Nephron progenitor cell (in vitro differentiated cells): ENCODE results near the gene MANBA.
A peak's percentile ranks its signal among the peaks of the same experiment; 100 is the strongest.
"Not testable (repeated sequence)": the region's sequence is repeated elsewhere in the genome, so short reads cannot be mapped to it uniquely, and the experiment has no call there.

ENCODE experiments used
- DNase-seq: peaks from one replicate; pipeline ENCODE4 v3.0.0; 2021
- H3K27ac Mint-ChIP-seq: 2 replicates; pipeline ENCODE4 v1.8.0; 2021; ENCODE audit warnings: mild to moderate bottlenecking, moderate library complexity, mixed read lengths
- H3K27me3 Mint-ChIP-seq: 2 replicates; pipeline ENCODE4 v1.8.0; 2021; ENCODE audit warnings: mild to moderate bottlenecking, low read depth, mixed read lengths; ENCODE audit not compliant: poor library complexity
- H3K36me3 Mint-ChIP-seq: 2 replicates; pipeline ENCODE4 v1.8.0; 2021; ENCODE audit warnings: low read depth, mixed read lengths
- H3K4me1 Mint-ChIP-seq: 2 replicates; pipeline ENCODE4 v1.8.0; 2021; ENCODE audit warnings: mixed read lengths
- H3K4me3 Mint-ChIP-seq: 2 replicates; pipeline ENCODE4 v1.8.0; 2021; ENCODE audit warnings: mild to moderate bottlenecking, moderate library complexity, mixed read lengths
- H3K9me3 Mint-ChIP-seq: 2 replicates; pipeline ENCODE4 v1.8.0; 2021; ENCODE audit warnings: mild to moderate bottlenecking, moderate library complexity, mixed read lengths
- CTCF ChIP-seq: fragments of 200-600 bp; sonication (generic); IDR thresholded peaks from 2 replicates; pipeline ENCODE4 v1.5.0; 2021; ENCODE audit warnings: antibody characterized with exemption

The MANBA gene

GRCh38 chr4:102726068-102726467 is 34.7 kb downstream of the MANBA start:
- DNase-seq, result no peak
- Mint-ChIP-seq H3K4me1 (no peaks in the 10 kb centered on the region), H3K4me3 (no peak overlapping the region), H3K9me3 (peaks cover 14% of the 10 kb centered on the region), H3K27me3 (no peaks in the 10 kb centered on the region), H3K27ac (no peak overlapping the region), H3K36me3 (peaks cover 32% of the 10 kb centered on the region)
- no peak for TF ChIP-seq CTCF

- Mint-ChIP-seq H3K36me3 (peaks cover 31% of the 10 kb centered on the region), H3K9me3 (peaks cover 9% of the 10 kb centered on the region), H3K27me3 (no peaks in the 10 kb centered on the region), H3K4me3 (no peak overlapping the region), H3K4me1 (no peaks in the 10 kb centered on the region), H3K27ac (no peak overlapping the region)
- DNase-seq, result no peak
- no peak for TF ChIP-seq CTCF
Measured at GRCh38 chr4:102725229-102725628, 35.5 kb downstream of the MANBA start.

- no peak for DNase-seq
- H3K27ac Mint-ChIP-seq, result no peak overlapping the region
- no peak for TF ChIP-seq CTCF
- H3K4me3 Mint-ChIP-seq, result no peak overlapping the region
- H3K4me1 Mint-ChIP-seq, result no peaks in the 10 kb centered on the region
- peaks cover 36% of the 10 kb centered on the region for H3K36me3 Mint-ChIP-seq
- no peaks in the 10 kb centered on the region for H3K27me3 Mint-ChIP-seq
- peaks cover 9% of the 10 kb centered on the region for H3K9me3 Mint-ChIP-seq
Measured at GRCh38 chr4:102723511-102723910, 37.3 kb downstream of the MANBA start.

GRCh38 chr4:102722740-102723139 is 38.0 kb downstream of the MANBA start:
- no peak overlapping the region for H3K4me3 Mint-ChIP-seq
- H3K27ac Mint-ChIP-seq, result no peak overlapping the region
- TF ChIP-seq CTCF, result no peak
- peaks cover 13% of the 10 kb centered on the region for H3K9me3 Mint-ChIP-seq
- no peak for DNase-seq
- H3K36me3 Mint-ChIP-seq, result peaks cover 43% of the 10 kb centered on the region
- H3K4me1 Mint-ChIP-seq, result no peaks in the 10 kb centered on the region
- no peaks in the 10 kb centered on the region for H3K27me3 Mint-ChIP-seq

GRCh38 chr4:102718833-102719575 is 41.8 kb downstream of the MANBA start:
- Mint-ChIP-seq H3K36me3 (peaks cover 51% of the 10 kb centered on the region), H3K9me3 (peaks cover 13% of the 10 kb centered on the region)
- H3K4me3 Mint-ChIP-seq, DNase-seq, H3K27ac Mint-ChIP-seq, H3K27me3 Mint-ChIP-seq, H3K4me1 Mint-ChIP-seq: not testable (repeated sequence)

GRCh38 chr4:102717448-102718092 is 43.2 kb downstream of the MANBA start:
- H3K36me3 Mint-ChIP-seq, result peaks cover 47% of the 10 kb centered on the region

More at GRCh38 chr4:102717448-102718092, 43.2 kb downstream of the MANBA start:
- TF ChIP-seq CTCF, result no peak
- no peaks in the 10 kb centered on the region for H3K4me1 Mint-ChIP-seq
- no peak overlapping the region for H3K4me3 Mint-ChIP-seq
- peaks cover 13% of the 10 kb centered on the region for H3K9me3 Mint-ChIP-seq
- no peak for DNase-seq
- H3K27ac Mint-ChIP-seq, result peak overlapping the region; percentile 7
- H3K27me3 Mint-ChIP-seq, result no peaks in the 10 kb centered on the region
